Colonic mucosa (tissue), 4 donors: ENCODE measurements around the gene UBTF. TPM values are rescaled to one million over a fixed set of nuclear protein-coding genes. Genes with fewer than 3 reads are reported as not detected.
A peak's percentile ranks its signal among the peaks of the same experiment; 100 is the strongest.

Experiments
- DNase-seq: peaks from one replicate; pipeline ENCODE4 v3.0.0-alpha.2; 2020
- H3K27ac ChIP-seq: fragments of 200-600 bp; one replicate; pipeline ENCODE4 v1.8.0; 2021
- H3K27me3 ChIP-seq: fragments of 200-600 bp; one replicate; pipeline ENCODE4 v1.8.0; 2021
- H3K36me3 ChIP-seq: fragments of 200-600 bp; one replicate; pipeline ENCODE4 v1.8.0; 2021
- H3K4me1 ChIP-seq: fragments of 200-600 bp; one replicate; pipeline ENCODE4 v1.8.0; 2021; ENCODE audit warnings: mild to moderate bottlenecking
- H3K4me3 ChIP-seq: fragments of 200-600 bp; one replicate; pipeline ENCODE4 v1.8.0; 2021
- H3K9ac ChIP-seq, 2 donors: one replicate each; pipeline ENCODE4 v1.7.0; 2013; ENCODE audit warnings: control low read depth in 2 of 2, low read depth in 2 of 2, low read length in 2 of 2
- H3K9me3 ChIP-seq: fragments of 200-600 bp; one replicate; pipeline ENCODE4 v1.8.0; 2021
- CTCF ChIP-seq: fragments of 200-600 bp; IDR thresholded peaks from one replicate; pipeline ENCODE4 v1.8.0; 2022; ENCODE audit warnings: antibody characterized with exemption, mild to moderate bottlenecking
- intact Hi-C: fragments of 100-400 bp; cut with DNase I; formaldehyde crosslinking; loops from one replicate; pipeline ENCODE4 v1.14.1; 2022
- total RNA-seq, 2 donors: library from RNA; stranded (reverse); fragmentation: NEBNext Ultra II Directional in 1 of 2; extraction: Animal tissue kit (Norgen Biotek cat#: 25700) in 1 of 2; gene quantifications; one replicate each; pipeline ENCODE4 v1.2.1, GENCODE V29; 2021
- donor health status: healthy.
- donor health status: DM: no; HTN: no; CAD: no.
- donor health status: DM: no; HTN: no; CAD: no.

The UBTF gene
- total RNA-seq, 2 donors from 2014 or later, result 44.7 to 84.1 TPM

- intact Hi-C loops, result no loop called here
- Histone ChIP-seq H3K9me3 (no peaks in the 10 kb centered on the region), H3K4me1 (peaks cover 10% of the 10 kb centered on the region), H3K36me3 (peaks cover 4% of the 10 kb centered on the region), H3K27ac (no peak overlapping the region), H3K27me3 (no peaks in the 10 kb centered on the region), H3K9ac (no peak overlapping the region), H3K4me3 (no peak overlapping the region)
- TF ChIP-seq CTCF, result no peak
- no peak for DNase-seq
Measured at GRCh38 chr17:44206825-44207155, 12.7 kb downstream of the UBTF start.

- TF ChIP-seq CTCF, result no peak
- Histone ChIP-seq H3K9ac (no peak overlapping the region), H3K4me1 (peaks cover 10% of the 10 kb centered on the region), H3K36me3 (peaks cover 4% of the 10 kb centered on the region), H3K9me3 (no peaks in the 10 kb centered on the region), H3K27ac (no peak overlapping the region), H3K4me3 (no peak overlapping the region), H3K27me3 (no peaks in the 10 kb centered on the region)
- intact Hi-C loops, result no loop called here
- no peak for DNase-seq
Measured at GRCh38 chr17:44205962-44206824, 13.3 kb downstream of the UBTF start.

GRCh38 chr17:44204441-44204882, 15.0 kb downstream of the UBTF start:
- TF ChIP-seq CTCF, result no peak
- intact Hi-C loops, result no loop called here
- no peak for DNase-seq
- H3K9ac ChIP-seq, result no peak overlapping the region
- no peak overlapping the region for H3K4me3 ChIP-seq
- no peak overlapping the region for H3K27ac ChIP-seq
- H3K4me1 ChIP-seq, result peaks cover 10% of the 10 kb centered on the region
- H3K27me3 ChIP-seq, result no peaks in the 10 kb centered on the region
- peaks cover 4% of the 10 kb centered on the region for H3K36me3 ChIP-seq
- H3K9me3 ChIP-seq, result no peaks in the 10 kb centered on the region

DNA sequence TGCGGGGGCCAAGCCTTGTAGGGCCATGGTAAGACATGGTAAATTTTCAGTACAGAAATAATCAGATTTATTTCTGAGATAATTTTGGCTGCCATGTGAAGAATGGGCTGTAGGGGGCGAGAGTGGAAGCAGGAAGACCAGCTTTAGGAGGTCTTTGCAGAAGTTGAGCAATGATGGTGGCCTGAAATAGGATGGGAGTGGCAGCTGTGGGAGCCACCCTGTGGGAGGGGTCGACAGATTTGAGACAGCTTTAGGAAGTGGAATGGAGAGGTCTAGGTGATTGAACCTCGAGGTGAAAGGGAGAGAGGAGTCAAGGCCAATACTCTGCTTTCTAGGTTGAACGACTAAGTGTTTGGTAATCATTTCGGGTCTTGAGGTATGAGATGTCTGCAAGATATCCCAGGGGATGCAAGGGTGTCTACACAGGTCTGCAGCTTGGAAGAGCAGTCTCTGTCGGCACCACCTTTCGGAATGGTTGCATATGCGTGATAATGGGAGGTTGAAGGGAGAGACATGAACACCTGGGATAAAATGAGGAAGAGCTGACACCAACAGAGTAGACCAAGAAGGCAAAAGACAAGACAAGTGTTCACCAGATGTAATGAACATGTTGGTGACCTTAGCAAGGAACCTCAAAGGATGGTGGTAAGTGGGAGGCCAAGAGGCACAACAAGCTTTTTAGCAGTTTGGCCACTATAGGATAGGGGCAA, 15.6 kb downstream of the UBTF start:
- H3K27ac ChIP-seq, result no peak overlapping the region
- intact Hi-C loops, result no loop called here

GRCh38 chr17:44202756-44203155, 16.7 kb downstream of the UBTF start:
- intact Hi-C loops, result no loop called here
- DNase-seq, result no peak

More for the DNA sequence above, 15.6 kb downstream of the UBTF start:
- no peak for DNase-seq
- Histone ChIP-seq H3K4me3 (no peak overlapping the region), H3K27me3 (no peaks in the 10 kb centered on the region), H3K4me1 (peaks cover 10% of the 10 kb centered on the region), H3K9me3 (no peaks in the 10 kb centered on the region), H3K36me3 (no peaks in the 10 kb centered on the region), H3K9ac (no peak overlapping the region)
- TF ChIP-seq CTCF, result peak; percentile 55

More at GRCh38 chr17:44202756-44203155, 16.7 kb downstream of the UBTF start:
- Histone ChIP-seq H3K27ac (no peak overlapping the region), H3K27me3 (no peaks in the 10 kb centered on the region), H3K9me3 (no peaks in the 10 kb centered on the region), H3K4me3 (no peak overlapping the region), H3K36me3 (no peaks in the 10 kb centered on the region), H3K9ac (no peak overlapping the region), H3K4me1 (peaks cover 10% of the 10 kb centered on the region)
- TF ChIP-seq CTCF, result no peak
